Tibial nerve (tissue), 4 donors: ENCODE results near the gene PLGRKT. TPM values are rescaled to one million over a fixed set of nuclear protein-coding genes. Genes with fewer than 3 reads are reported as not detected.

Source experiments
- DNase-seq, 2 donors: peaks; one replicate each; pipeline ENCODE4 v3.0.0-alpha.2; 2019; ENCODE audit warnings: low spot score in 2 of 2
- H3K27ac ChIP-seq, 4 donors: fragments of 200-600 bp; sonication (generic) in 3 of 4; one replicate each; pipeline ENCODE4 v1.5.1; 2017 to 2019; ENCODE audit warnings: mild to moderate bottlenecking in 1 of 4
- H3K27me3 ChIP-seq, 2 donors: fragments of 200-600 bp; sonication (generic) in 1 of 2; one replicate each; pipeline versions ENCODE4 v1.5.1 to v1.6.0; 2017 to 2019
- H3K36me3 ChIP-seq, 3 donors: fragments of 200-600 bp; sonication (generic); one replicate each; pipeline ENCODE4 v1.5.1; 2018 to 2019
- H3K4me1 ChIP-seq, 4 donors: fragments of 200-600 bp; sonication (generic) in 3 of 4; one replicate each; pipeline ENCODE4 v1.5.1; 2017 to 2019
- H3K4me3 ChIP-seq, 4 donors: fragments of 200-600 bp; sonication (generic) in 3 of 4; one replicate each; pipeline ENCODE4 v1.5.1; 2017 to 2019; ENCODE audit warnings: mild to moderate bottlenecking in 1 of 4, moderate library complexity in 1 of 4
- H3K9me3 ChIP-seq, 4 donors: fragments of 200-600 bp; sonication (generic) in 3 of 4; one replicate each; pipeline ENCODE4 v1.5.1; 2017 to 2019
- EP300 ChIP-seq, 2 donors: sonication (generic); formaldehyde crosslinking; IDR thresholded peaks; one replicate each; pipeline ENCODE4 v1.6.1; 2017; ENCODE audit warnings: antibody characterized with exemption in 2 of 2, mild to moderate bottlenecking in 1 of 2
- POLR2A ChIP-seq, 2 donors: fragments of 450-650 bp; IDR thresholded peaks; one replicate each; pipeline ENCODE4 v1.6.1; 2017; ENCODE audit warnings: antibody characterized with exemption in 2 of 2, mild to moderate bottlenecking in 2 of 2, moderate library complexity in 2 of 2
- WGBS, 2 donors: methylation state at CpG; one replicate each; pipeline ENCODE4 v1.1.5; 2018; 5-methylcytosine and 5-hydroxymethylcytosine counted together
- total RNA-seq, 4 donors: library from RNA; depleted of rRNA; stranded (reverse); fragments of >200 nt; gene quantifications; one replicate each; pipeline ENCODE4 v1.1.0, GENCODE V29; 2016
- TF ChIP-seq, protein P1 (sequence below), 5 experiments: fragments of 200-600 bp in 3 of 5; fragments of 450-650 bp in 2 of 5; sonication (generic) in 3 of 5; IDR thresholded peaks; one replicate each; pipeline ENCODE4 v1.5.1; 2016 to 2019; ENCODE audit warnings: antibody characterized with exemption in 5 of 5, mild to moderate bottlenecking in 3 of 5, moderate library complexity in 2 of 5

PLGRKT gene
- total RNA-seq, 4 donors from 2014 or later = 8.4 to 12.0 (median 9.3) TPM

GRCh38 chr9:5375091-5375490 lies 62.6 kb downstream of the PLGRKT start:
- Histone ChIP-seq H3K4me1 (peaks cover 0 to 7% (median 0%) of the 10 kb centered on the region in 4 donors), H3K9me3 (no peaks in the 10 kb centered on the region), H3K4me3 (no peak overlapping the region), H3K36me3 (no peaks in the 10 kb centered on the region), H3K27ac (no peak overlapping the region), H3K27me3 (no peaks in the 10 kb centered on the region)
- 70 to 78% methylated on average over 1 of the region's 1 CpG for WGBS, 2 donors
- TF ChIP-seq EP300 (IDR thresholded peaks at IDR 0.05) (no peak), POLR2A (IDR thresholded peaks at IDR 0.05) (no peak)
- TF ChIP-seq, protein P1, sequence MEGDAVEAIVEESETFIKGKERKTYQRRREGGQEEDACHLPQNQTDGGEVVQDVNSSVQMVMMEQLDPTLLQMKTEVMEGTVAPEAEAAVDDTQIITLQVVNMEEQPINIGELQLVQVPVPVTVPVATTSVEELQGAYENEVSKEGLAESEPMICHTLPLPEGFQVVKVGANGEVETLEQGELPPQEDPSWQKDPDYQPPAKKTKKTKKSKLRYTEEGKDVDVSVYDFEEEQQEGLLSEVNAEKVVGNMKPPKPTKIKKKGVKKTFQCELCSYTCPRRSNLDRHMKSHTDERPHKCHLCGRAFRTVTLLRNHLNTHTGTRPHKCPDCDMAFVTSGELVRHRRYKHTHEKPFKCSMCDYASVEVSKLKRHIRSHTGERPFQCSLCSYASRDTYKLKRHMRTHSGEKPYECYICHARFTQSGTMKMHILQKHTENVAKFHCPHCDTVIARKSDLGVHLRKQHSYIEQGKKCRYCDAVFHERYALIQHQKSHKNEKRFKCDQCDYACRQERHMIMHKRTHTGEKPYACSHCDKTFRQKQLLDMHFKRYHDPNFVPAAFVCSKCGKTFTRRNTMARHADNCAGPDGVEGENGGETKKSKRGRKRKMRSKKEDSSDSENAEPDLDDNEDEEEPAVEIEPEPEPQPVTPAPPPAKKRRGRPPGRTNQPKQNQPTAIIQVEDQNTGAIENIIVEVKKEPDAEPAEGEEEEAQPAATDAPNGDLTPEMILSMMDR (IDR thresholded peaks at IDR 0.05) = no peak
- DNase-seq = no peak

GRCh38 chr9:5364294-5365024 lies 73.3 kb downstream of the PLGRKT start:
- peaks cover 0 to 4% (median 0%) of the 10 kb centered on the region in 4 donors for H3K9me3 ChIP-seq
- no peak overlapping the region for H3K27ac ChIP-seq
- no peaks in the 10 kb centered on the region for H3K27me3 ChIP-seq
- H3K4me1 ChIP-seq = peaks cover 0 to 18% (median 0%) of the 10 kb centered on the region in 4 donors
- TF ChIP-seq POLR2A (IDR thresholded peaks at IDR 0.05) (no peak), EP300 (IDR thresholded peaks at IDR 0.05) (no peak)
- TF ChIP-seq, protein P1 (IDR thresholded peaks at IDR 0.05) = no peak
- no peaks in the 10 kb centered on the region for H3K36me3 ChIP-seq
- H3K4me3 ChIP-seq = no peak overlapping the region
- no peak for DNase-seq
- WGBS, 2 donors = 47 to 72% methylated on average over 3 of the region's 3 CpGs

DNA sequence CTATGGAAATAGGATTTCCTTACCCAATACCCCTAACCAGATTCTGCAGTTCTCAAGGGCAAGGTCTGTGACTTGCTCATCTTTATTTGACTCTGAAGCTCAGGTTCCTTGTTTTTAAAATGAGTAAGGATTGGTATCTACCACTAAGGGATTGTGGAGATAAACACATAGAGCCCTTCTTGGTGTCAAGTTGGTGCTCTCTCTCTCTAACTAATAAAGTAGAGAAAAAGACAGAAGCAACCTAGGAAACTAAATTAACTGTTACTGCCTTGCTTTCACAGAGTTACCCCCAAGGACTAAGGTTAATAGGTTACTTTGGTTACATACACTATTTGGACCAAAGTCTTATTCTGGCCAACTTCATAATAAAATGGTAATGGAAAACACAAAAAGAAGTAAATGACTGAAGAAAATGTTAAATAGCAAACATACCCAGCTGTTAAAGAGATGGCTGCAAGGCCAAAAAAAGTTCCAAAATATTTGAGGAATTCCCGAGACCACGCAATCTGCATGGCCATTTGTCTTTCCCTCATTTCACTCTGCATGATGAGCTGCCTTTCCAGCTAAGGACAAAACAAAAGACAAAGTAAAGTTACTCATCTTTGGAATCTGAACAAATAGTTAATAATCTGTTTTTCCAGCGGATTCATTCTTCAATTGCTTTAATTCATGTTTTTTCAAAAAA lies 76.3 kb downstream of the PLGRKT start:
- WGBS, 2 donors = 42 to 67% methylated on average over 3 of the region's 3 CpGs

GRCh38 chr9:5360341-5360740 lies 77.4 kb downstream of the PLGRKT start:
- Histone ChIP-seq H3K36me3 (peaks cover 0 to 20% (median 0%) of the 10 kb centered on the region in 3 donors), H3K9me3 (no peaks in the 10 kb centered on the region), H3K27me3 (no peaks in the 10 kb centered on the region), H3K27ac (no peak overlapping the region), H3K4me3 (no peak overlapping the region), H3K4me1 (peaks cover 0 to 17% (median 0%) of the 10 kb centered on the region in 4 donors)
- no peak for DNase-seq
- TF ChIP-seq, protein P1 (IDR thresholded peaks at IDR 0.05) = no peak
- no peak for TF ChIP-seq POLR2A (IDR thresholded peaks at IDR 0.05)
- no peak for TF ChIP-seq EP300 (IDR thresholded peaks at IDR 0.05)

More for the DNA sequence above, 76.3 kb downstream of the PLGRKT start:
- Histone ChIP-seq H3K27ac (no peak overlapping the region), H3K27me3 (no peaks in the 10 kb centered on the region), H3K36me3 (peaks cover 0 to 13% (median 0%) of the 10 kb centered on the region in 3 donors), H3K4me3 (no peak overlapping the region), H3K4me1 (peaks cover 0 to 18% (median 0%) of the 10 kb centered on the region in 4 donors), H3K9me3 (no peaks in the 10 kb centered on the region)
- TF ChIP-seq POLR2A (IDR thresholded peaks at IDR 0.05) (no peak), EP300 (IDR thresholded peaks at IDR 0.05) (no peak)
- TF ChIP-seq, protein P1 (IDR thresholded peaks at IDR 0.05) = no peak
- DNase-seq = no peak
